Midbrain (tissue), 1 donor: Measurements from ENCODE around the gene ATXN10.
"Not testable (repeated sequence)": the region's sequence is repeated elsewhere in the genome, so short reads cannot be mapped to it uniquely, and the experiment has no call there.

ENCODE experiments used
- DNase-seq: peaks from one replicate; lab custom pipeline; 2025; lab: John Stamatoyannopoulos, UW

ATXN10 gene

GRCh38 chr22:45784357-45785277 lies 113.0 kb downstream of the ATXN10 start:
- DNase-seq, result no peak

- DNase-seq, result no peak
Observed at GRCh38 chr22:45785458-45785857, 113.8 kb downstream of the ATXN10 start.

GRCh38 chr22:45786726-45787125 lies 115.1 kb downstream of the ATXN10 start:
- no peak for DNase-seq

- no peak for DNase-seq
Observed at GRCh38 chr22:45787759-45788158, 116.1 kb downstream of the ATXN10 start.

GRCh38 chr22:45788522-45788921 lies 116.9 kb downstream of the ATXN10 start:
- no peak for DNase-seq

- no peak for DNase-seq
Observed at GRCh38 chr22:45790401-45790800, 118.8 kb downstream of the ATXN10 start.

GRCh38 chr22:45793161-45793560 lies 121.5 kb downstream of the ATXN10 start:
- DNase-seq, result no peak

- DNase-seq, result no peak
Observed at GRCh38 chr22:45793892-45794291, 122.3 kb downstream of the ATXN10 start.

- DNase-seq, result not testable (repeated sequence)
Observed at GRCh38 chr22:45796009-45796408, 124.4 kb downstream of the ATXN10 start.

GRCh38 chr22:45799291-45799690 lies 127.7 kb downstream of the ATXN10 start:
- no peak for DNase-seq

- no peak for DNase-seq
Observed at GRCh38 chr22:45802054-45802453, 130.4 kb downstream of the ATXN10 start.

GRCh38 chr22:45804319-45804985 lies 132.8 kb downstream of the ATXN10 start:
- no peak for DNase-seq

GRCh38 chr22:45804986-45805325 lies 133.3 kb downstream of the ATXN10 start:
- DNase-seq, result no peak

GRCh38 chr22:45805413-45805812 lies 133.8 kb downstream of the ATXN10 start:
- no peak for DNase-seq

GRCh38 chr22:45807156-45807915 lies 135.7 kb downstream of the ATXN10 start:
- no peak for DNase-seq

GRCh38 chr22:45812910-45813309 lies 141.3 kb downstream of the ATXN10 start:
- no peak for DNase-seq

GRCh38 chr22:45814198-45814597 lies 142.6 kb downstream of the ATXN10 start:
- DNase-seq, result no peak

- DNase-seq, result no peak
Observed at GRCh38 chr22:45816776-45817175, 145.1 kb downstream of the ATXN10 start.

- peak; percentile 79 for DNase-seq
Observed at GRCh38 chr22:45817745-45818423, 146.2 kb downstream of the ATXN10 start.

- no peak for DNase-seq
Observed at GRCh38 chr22:45818424-45819085, 146.9 kb downstream of the ATXN10 start.

GRCh38 chr22:45819305-45819704 lies 147.7 kb downstream of the ATXN10 start:
- DNase-seq, result no peak
